Measurements from ENCODE around the gene LDLRAD3. TPM values are rescaled to one million over a fixed set of nuclear protein-coding genes. Genes with fewer than 3 reads are reported as not detected.

Gene LDLRAD3
- total RNA-seq, 2 experiments from 2014 or later, result not detected

DNA sequence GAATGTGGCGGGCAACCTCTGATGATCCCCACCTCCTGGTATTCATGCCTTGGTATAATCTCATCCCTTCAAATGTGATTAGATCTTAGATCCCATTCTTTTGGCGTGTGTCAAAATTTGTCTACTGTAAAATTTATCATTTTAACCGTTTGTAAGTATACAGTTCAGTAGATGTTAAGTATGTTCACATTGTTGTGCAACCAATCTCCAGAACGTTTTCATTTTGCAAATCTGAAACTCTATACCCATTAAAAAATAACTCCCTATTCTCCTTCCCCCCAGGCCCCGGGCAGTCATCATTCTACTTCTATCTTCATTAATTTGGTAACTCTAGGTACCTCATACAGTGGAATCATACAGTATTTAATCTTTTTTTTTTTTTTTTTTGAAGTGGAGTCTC is 159.0 kb downstream of the LDLRAD3 start:
- H3K9me2 ChIP-seq (ENCODE audit: insufficient read depth, low read length), result no peaks in the 10 kb centered on the region
- H3K4me2 ChIP-seq (ENCODE audit: low read length), result no peak overlapping the region
- ChIA-PET CTCF (ENCODE audit: unreplicated experiment) (no interaction called here), POLR2A (interaction anchor here (0.7 kb wide), 1 partner anchor 921 kb away, joined by 6 read pairs; no protein-coding TSS in a partner anchor)
- DNase-seq (ENCODE audit: low spot score), result no peak
- H2AFZ ChIP-seq (ENCODE audit: low read length), result no peak overlapping the region
- H4K20me1 ChIP-seq (ENCODE audit: insufficient read depth, low read length), result no peaks in the 10 kb centered on the region
- BruUV-seq (replicated peaks), result no TSS peak
- no peak overlapping the region for H3K27ac ChIP-seq (ENCODE audit: low read depth, low read length, poor library complexity, severe bottlenecking)
- no peaks in the 10 kb centered on the region for H3K9me3 ChIP-seq (ENCODE audit: low read length)
- H3K79me2 ChIP-seq (ENCODE audit: insufficient read depth, low read depth, low read length), result no peaks in the 10 kb centered on the region
- H3K4me1 ChIP-seq (ENCODE audit: insufficient read depth, low read length, poor library complexity, severe bottlenecking), result no peaks in the 10 kb centered on the region
- intact Hi-C loops (cut with micrococcal nuclease; ENCODE audit: unreplicated experiment), result no loop called here
- no peaks in the 10 kb centered on the region for H3K36me3 ChIP-seq (ENCODE audit: insufficient read depth, low read length)
- H3K4me3 ChIP-seq (ENCODE audit: low read depth, low read length, poor library complexity, severe bottlenecking), result no peak overlapping the region
- TF ChIP-seq, protein P1, sequence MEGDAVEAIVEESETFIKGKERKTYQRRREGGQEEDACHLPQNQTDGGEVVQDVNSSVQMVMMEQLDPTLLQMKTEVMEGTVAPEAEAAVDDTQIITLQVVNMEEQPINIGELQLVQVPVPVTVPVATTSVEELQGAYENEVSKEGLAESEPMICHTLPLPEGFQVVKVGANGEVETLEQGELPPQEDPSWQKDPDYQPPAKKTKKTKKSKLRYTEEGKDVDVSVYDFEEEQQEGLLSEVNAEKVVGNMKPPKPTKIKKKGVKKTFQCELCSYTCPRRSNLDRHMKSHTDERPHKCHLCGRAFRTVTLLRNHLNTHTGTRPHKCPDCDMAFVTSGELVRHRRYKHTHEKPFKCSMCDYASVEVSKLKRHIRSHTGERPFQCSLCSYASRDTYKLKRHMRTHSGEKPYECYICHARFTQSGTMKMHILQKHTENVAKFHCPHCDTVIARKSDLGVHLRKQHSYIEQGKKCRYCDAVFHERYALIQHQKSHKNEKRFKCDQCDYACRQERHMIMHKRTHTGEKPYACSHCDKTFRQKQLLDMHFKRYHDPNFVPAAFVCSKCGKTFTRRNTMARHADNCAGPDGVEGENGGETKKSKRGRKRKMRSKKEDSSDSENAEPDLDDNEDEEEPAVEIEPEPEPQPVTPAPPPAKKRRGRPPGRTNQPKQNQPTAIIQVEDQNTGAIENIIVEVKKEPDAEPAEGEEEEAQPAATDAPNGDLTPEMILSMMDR (conservative IDR thresholded peaks at IDR 0.05; ENCODE audit: low read length), result no peak
- no peak for TF ChIP-seq EZH2phosphoT487 (IDR thresholded peaks at IDR 0.05; ENCODE audit: borderline replicate concordance, low read depth, low read length)

DNA sequence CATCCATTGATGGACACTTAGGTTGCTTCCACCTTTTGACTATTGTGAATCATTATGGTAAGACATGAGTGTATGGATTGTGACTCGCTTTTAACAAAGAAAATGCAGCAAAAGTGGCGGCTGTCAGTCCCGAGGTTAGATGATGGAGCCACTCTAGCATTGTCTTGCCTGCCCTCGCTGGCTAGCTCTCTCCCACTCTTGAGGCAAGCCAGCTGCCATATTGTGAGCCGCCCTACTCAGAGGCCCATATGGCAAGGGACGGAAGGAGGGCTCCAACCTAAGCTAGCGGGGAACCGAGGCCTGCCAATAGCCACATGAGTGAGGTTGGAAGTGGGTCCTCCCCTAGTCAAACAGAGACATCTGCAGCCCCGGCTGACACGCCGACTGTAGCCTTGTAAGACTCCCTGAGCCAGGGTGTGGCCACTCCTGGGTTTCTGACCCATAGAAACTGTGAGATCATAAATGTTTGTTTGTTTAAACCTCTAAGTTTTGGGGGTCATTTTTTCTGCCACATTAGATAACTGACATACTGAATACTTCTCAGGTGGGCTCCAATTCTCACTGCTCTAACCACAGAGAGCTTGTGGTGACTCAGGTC is 160.2 kb downstream of the LDLRAD3 start:
- Histone ChIP-seq H3K27ac (ENCODE audit: low read depth, low read length, poor library complexity, severe bottlenecking) (no peak overlapping the region), H3K4me1 (ENCODE audit: insufficient read depth, low read length, poor library complexity, severe bottlenecking) (no peaks in the 10 kb centered on the region), H3K79me2 (ENCODE audit: insufficient read depth, low read depth, low read length) (no peaks in the 10 kb centered on the region), H3K4me3 (ENCODE audit: low read depth, low read length, poor library complexity, severe bottlenecking) (no peak overlapping the region), H2AFZ (ENCODE audit: low read length) (no peak overlapping the region), H3K9me2 (ENCODE audit: insufficient read depth, low read length) (no peaks in the 10 kb centered on the region), H3K36me3 (ENCODE audit: insufficient read depth, low read length) (no peaks in the 10 kb centered on the region), H4K20me1 (ENCODE audit: insufficient read depth, low read length) (no peaks in the 10 kb centered on the region), H3K4me2 (ENCODE audit: low read length) (no peak overlapping the region), H3K9me3 (ENCODE audit: low read length) (no peaks in the 10 kb centered on the region)
- no peak for TF ChIP-seq EZH2phosphoT487 (IDR thresholded peaks at IDR 0.05; ENCODE audit: borderline replicate concordance, low read depth, low read length)
- TF ChIP-seq, protein P1 (conservative IDR thresholded peaks at IDR 0.05; ENCODE audit: low read length), result no peak
- DNase-seq (ENCODE audit: low spot score), result no peak
- BruUV-seq (replicated peaks), result no TSS peak
- POLR2A ChIA-PET, result interaction anchor here (0.7 to 1.2 kb wide), 2 partner anchors 12 to 398 kb away, joined by 3 read pairs; no protein-coding TSS in a partner anchor
- CTCF ChIA-PET (ENCODE audit: unreplicated experiment), result no interaction called here
- intact Hi-C loops (cut with micrococcal nuclease; ENCODE audit: unreplicated experiment), result no loop called here

DNA sequence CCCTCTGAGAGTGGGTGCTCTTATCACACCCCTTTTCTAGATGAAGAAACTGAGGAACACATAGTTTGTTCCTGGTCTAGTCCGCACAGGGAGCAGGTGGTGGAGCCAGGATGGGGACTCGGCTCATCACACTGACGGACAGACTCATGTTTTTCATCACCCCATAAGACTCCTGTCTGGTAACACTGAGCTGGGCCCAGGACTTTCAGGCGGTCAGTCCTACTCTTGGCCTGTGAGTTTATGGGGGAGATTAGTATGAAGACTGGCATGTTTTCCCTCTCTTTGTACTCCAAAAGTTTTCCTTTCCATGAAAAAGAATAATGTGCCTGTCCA is 160.8 kb downstream of the LDLRAD3 start:
- Histone ChIP-seq H3K4me1 (ENCODE audit: insufficient read depth, low read length, poor library complexity, severe bottlenecking) (no peaks in the 10 kb centered on the region), H3K36me3 (ENCODE audit: insufficient read depth, low read length) (no peaks in the 10 kb centered on the region), H2AFZ (ENCODE audit: low read length) (no peak overlapping the region), H3K4me2 (ENCODE audit: low read length) (no peak overlapping the region), H3K4me3 (ENCODE audit: low read depth, low read length, poor library complexity, severe bottlenecking) (no peak overlapping the region), H3K9me2 (ENCODE audit: insufficient read depth, low read length) (no peaks in the 10 kb centered on the region), H4K20me1 (ENCODE audit: insufficient read depth, low read length) (no peaks in the 10 kb centered on the region), H3K79me2 (ENCODE audit: insufficient read depth, low read depth, low read length) (no peaks in the 10 kb centered on the region), H3K27ac (ENCODE audit: low read depth, low read length, poor library complexity, severe bottlenecking) (no peak overlapping the region), H3K9me3 (ENCODE audit: low read length) (no peaks in the 10 kb centered on the region)
- no peak for DNase-seq (ENCODE audit: low spot score)
- intact Hi-C loops (cut with micrococcal nuclease; ENCODE audit: unreplicated experiment), result no loop called here
- CTCF ChIA-PET (ENCODE audit: unreplicated experiment), result no interaction called here
- BruUV-seq (replicated peaks), result no TSS peak
- TF ChIP-seq, protein P1 (conservative IDR thresholded peaks at IDR 0.05; ENCODE audit: low read length), result no peak
- no peak for TF ChIP-seq EZH2phosphoT487 (IDR thresholded peaks at IDR 0.05; ENCODE audit: borderline replicate concordance, low read depth, low read length)
- POLR2A ChIA-PET, result interaction anchor here (0.7 to 1.2 kb wide), 2 partner anchors 11 to 1019 kb away, joined by 3 read pairs; no protein-coding TSS in a partner anchor
